Measurements from ENCODE around the gene SGMS1.

The SGMS1 gene

DNA sequence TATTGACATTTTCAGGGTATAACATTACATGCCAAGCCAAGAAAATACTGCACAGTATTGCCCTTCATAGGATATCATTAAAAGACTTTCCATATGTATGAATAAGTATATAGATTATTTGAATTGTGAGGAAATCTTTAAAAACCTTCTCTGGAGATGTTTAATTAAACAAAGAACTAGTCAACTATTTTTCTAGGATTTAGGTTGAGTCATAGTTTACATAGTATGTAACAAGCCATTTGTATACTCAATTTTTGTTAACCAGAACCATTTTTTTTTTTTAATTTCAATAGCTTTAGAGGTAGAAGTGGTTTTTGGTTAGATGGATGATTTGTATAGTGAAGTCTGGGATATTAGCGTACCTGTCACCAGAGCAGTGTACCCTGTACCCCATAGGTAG is 221.3 kb downstream of the SGMS1 start:
- no peak overlapping the region for H3K4me3 ChIP-seq (ENCODE audit: low read length)
- DNase-seq (ENCODE audit: low read depth), result no peak
- TF ChIP-seq, protein P1, sequence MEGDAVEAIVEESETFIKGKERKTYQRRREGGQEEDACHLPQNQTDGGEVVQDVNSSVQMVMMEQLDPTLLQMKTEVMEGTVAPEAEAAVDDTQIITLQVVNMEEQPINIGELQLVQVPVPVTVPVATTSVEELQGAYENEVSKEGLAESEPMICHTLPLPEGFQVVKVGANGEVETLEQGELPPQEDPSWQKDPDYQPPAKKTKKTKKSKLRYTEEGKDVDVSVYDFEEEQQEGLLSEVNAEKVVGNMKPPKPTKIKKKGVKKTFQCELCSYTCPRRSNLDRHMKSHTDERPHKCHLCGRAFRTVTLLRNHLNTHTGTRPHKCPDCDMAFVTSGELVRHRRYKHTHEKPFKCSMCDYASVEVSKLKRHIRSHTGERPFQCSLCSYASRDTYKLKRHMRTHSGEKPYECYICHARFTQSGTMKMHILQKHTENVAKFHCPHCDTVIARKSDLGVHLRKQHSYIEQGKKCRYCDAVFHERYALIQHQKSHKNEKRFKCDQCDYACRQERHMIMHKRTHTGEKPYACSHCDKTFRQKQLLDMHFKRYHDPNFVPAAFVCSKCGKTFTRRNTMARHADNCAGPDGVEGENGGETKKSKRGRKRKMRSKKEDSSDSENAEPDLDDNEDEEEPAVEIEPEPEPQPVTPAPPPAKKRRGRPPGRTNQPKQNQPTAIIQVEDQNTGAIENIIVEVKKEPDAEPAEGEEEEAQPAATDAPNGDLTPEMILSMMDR (conservative IDR thresholded peaks at IDR 0.05; ENCODE audit: low read length), result no peak

DNA sequence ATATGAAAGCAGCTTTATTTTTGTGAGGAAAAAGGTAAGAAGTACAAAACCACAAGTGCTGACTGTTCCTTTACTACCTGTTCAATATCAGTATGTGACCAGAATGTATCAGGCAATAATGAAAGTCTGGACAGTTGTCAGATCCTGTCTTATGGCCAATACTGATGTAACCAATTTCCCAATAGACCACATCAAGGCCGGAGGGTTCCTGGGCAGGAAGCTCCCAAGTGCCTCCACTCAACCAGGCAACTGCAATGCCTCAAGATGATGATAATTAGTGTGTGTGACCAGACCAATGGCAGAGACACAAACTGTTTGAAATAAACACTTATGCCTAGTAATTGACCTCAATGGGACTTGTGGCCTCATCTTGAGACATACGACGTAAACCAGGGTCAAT is 223.1 kb downstream of the SGMS1 start:
- TF ChIP-seq, protein P1 (conservative IDR thresholded peaks at IDR 0.05; ENCODE audit: low read length), result no peak
- H3K4me3 ChIP-seq (ENCODE audit: low read length), result no peak overlapping the region
- DNase-seq (ENCODE audit: low read depth), result peak; percentile 47

DNA sequence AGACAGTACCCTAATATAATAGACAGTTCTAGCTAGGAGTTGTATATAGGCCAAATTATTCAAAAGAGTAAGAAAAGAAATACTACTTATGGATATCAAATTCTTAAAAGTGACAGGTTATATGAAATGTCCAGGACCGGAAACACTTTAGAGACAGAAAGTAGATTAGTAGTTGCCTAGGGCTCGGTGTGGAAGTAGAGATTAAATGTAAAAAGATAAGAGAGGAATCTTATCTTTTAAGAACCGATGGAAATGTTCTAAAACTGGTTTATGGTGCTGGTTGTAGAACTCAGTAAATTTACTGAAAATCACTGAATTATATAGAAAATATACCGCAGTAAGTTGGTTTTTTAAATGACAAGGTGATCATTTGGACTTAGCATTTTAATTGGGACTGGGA is 224.9 kb downstream of the SGMS1 start:
- no peak overlapping the region for H3K4me3 ChIP-seq (ENCODE audit: low read length)
- TF ChIP-seq, protein P1 (conservative IDR thresholded peaks at IDR 0.05; ENCODE audit: low read length), result no peak
- DNase-seq (ENCODE audit: low read depth), result no peak

DNA sequence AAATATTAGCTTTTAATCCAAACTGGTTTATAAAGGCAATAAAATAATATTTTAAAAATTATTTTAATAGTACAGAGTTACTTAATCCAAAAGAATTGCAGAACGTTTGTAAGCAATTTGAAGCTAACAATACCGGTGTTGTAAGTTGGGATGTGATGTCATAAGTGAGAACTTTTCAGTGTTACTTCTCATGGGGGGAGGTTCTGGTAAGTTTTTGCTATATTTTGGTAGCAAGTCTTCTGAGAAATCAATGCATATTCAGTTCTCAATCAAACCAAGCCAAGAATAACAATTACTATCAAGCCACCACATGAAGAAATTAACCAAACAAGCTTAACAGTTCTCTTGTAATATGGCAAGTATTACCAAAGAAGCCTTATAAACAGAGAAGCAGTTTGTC is 225.4 kb downstream of the SGMS1 start:
- no peak overlapping the region for H3K4me3 ChIP-seq (ENCODE audit: low read length)
- DNase-seq (ENCODE audit: low read depth), result peak; percentile 31
- TF ChIP-seq, protein P1 (conservative IDR thresholded peaks at IDR 0.05; ENCODE audit: low read length), result no peak

DNA sequence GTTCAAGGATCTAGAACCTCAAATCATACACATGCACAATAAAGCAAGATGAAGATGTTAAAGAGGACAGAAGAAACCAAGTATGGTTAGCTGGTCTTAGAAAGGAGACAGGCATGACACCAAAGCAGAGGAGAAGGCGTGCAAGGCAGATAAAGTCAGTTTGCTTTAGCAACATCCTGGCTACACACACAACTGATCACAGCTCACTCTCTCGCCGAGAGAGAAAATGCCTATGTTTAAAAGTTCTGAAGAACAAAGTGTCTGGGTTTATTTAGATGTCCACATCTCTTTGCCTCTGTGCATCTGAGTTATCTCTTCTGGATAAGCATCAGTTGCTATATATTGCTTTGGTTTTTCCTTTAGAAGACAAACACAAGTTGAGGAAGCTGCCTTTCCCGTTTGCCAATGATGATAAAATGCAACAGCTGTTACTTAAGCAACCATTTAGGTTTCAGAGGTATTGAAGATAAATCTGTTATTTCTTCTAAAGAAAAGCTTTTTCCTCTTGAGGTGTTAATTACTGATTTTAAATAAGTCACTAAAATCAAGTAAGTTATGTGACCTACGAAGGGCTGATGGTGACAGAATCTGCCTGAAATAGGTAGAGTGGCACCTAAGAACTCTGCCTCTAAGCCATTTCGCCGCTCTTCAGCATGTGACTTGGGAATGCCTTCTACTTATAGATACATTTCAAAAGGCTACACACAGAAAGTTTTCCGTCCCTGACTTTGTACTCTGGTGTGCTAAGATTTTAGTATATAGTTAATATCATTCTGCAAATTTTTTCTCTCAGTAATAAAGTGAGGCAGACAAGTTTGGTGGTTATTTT is 226.2 kb downstream of the SGMS1 start:
- H3K4me3 ChIP-seq (ENCODE audit: low read length), result no peak overlapping the region
- TF ChIP-seq, protein P1 (conservative IDR thresholded peaks at IDR 0.05; ENCODE audit: low read length), result no peak
- DNase-seq (ENCODE audit: low read depth), result no peak

DNA sequence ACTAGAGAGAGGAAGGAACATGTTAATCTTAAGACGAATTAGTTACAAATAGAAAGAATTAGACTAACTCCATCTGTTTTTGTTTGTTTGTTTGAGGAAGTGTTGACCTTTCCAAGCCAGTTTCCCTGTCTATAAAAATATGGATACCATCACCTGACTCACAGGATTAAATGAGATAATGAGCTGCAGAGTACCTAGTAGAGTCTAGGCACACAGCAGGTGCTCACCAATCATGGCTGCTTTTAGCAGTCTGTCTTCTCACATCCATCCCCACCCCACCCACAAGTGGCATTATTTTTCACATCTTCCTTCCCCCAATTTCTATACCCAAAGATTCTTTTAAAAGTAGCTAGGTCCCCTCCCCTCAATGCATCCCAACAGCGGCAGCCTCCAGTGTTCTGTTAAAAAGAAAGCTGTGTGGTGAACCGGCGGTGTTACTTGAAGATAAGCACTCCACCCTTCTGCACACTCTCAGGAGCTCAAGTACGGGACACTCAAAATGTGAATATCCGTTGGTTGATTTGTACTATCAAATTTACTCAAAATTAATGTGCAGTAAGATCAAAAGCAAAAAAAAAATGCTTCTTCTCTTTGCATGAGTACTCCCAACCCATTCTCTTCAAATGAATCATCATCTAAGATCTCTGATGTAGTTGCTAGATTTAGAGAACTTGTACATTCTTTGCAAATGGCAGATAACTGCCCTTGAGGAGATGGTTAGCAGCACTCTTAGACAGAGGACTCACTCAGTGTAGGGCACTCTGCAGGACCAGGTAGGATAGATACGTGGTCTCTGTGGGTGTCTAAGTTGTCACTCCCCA is 227.1 kb downstream of the SGMS1 start:
- H3K4me3 ChIP-seq (ENCODE audit: low read length), result no peak overlapping the region
- DNase-seq (ENCODE audit: low read depth), result peak; percentile 56
- TF ChIP-seq, protein P1 (conservative IDR thresholded peaks at IDR 0.05; ENCODE audit: low read length), result no peak
